Measurements from ENCODE around the gene CERS5.

DNA sequence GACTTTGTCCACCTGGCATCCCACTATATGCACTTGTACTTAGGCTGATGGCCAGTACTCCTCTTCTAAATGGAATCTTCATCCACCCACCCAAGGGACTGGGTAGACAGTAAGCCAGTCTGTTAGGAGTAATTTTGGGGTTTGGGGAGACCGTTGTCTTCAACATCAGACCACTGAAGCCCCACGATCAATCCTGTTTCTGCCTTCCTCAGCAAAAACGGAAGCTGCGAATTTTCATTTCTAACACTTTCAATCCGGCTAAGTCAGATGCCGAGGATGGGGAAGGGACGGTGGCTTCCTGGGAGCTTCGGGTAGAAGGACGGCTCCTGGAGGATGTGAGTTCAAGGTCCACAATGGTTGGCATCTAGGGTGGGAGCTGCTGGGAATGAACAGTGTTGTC lies 80.0 kb downstream of the CERS5 start:
- TF ChIP-seq, protein P1, sequence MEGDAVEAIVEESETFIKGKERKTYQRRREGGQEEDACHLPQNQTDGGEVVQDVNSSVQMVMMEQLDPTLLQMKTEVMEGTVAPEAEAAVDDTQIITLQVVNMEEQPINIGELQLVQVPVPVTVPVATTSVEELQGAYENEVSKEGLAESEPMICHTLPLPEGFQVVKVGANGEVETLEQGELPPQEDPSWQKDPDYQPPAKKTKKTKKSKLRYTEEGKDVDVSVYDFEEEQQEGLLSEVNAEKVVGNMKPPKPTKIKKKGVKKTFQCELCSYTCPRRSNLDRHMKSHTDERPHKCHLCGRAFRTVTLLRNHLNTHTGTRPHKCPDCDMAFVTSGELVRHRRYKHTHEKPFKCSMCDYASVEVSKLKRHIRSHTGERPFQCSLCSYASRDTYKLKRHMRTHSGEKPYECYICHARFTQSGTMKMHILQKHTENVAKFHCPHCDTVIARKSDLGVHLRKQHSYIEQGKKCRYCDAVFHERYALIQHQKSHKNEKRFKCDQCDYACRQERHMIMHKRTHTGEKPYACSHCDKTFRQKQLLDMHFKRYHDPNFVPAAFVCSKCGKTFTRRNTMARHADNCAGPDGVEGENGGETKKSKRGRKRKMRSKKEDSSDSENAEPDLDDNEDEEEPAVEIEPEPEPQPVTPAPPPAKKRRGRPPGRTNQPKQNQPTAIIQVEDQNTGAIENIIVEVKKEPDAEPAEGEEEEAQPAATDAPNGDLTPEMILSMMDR (conservative IDR thresholded peaks at IDR 0.05; ENCODE audit: low read length), result no peak
- TF ChIP-seq EZH2phosphoT487 (IDR thresholded peaks at IDR 0.05; ENCODE audit: borderline replicate concordance, low read depth, low read length), result no peak
